Fibroblast of lung (primary cell): ENCODE results near the gene GRAPL.
"Not testable (repeated sequence)": the region's sequence is repeated elsewhere in the genome, so short reads cannot be mapped to it uniquely, and the experiment has no call there.

Experiments used
- CTCF ChIP-seq, 2 donors: IDR thresholded peaks in 1 of 2; conservative IDR thresholded peaks in 1 of 2; 1 replicate in 1 of 2; 2 replicates in 1 of 2; pipeline ENCODE4 v1.5.1; 2011 to 2012; ENCODE audit warnings: low read length in 2 of 2, control low read depth in 1 of 2, inconsistent platforms in 1 of 2, low read depth in 1 of 2, mild to moderate bottlenecking in 1 of 2
- EZH2 ChIP-seq: IDR thresholded peaks from 2 replicates; pipeline ENCODE4 v1.5.1; 2012; ENCODE audit warnings: low read length, control low read depth, mild to moderate bottlenecking; ENCODE audit errors: missing control alignments

GRCh38 chr17:19158478-19158877, 31.1 kb downstream of the GRAPL start:
- TF ChIP-seq CTCF (conservative IDR thresholded peaks at IDR 0.05 in 1 of 2, IDR thresholded peaks at IDR 0.05 in 1 of 2; ENCODE audit: low read depth in 1 of 2, low read length in 2 of 2); EZH2: not testable (repeated sequence)
